HG03045 (cell line): ENCODE results near the gene FKBP2.
A peak's percentile ranks its signal among the peaks of the same experiment; 100 is the strongest.

Source experiments
- ATAC-seq: cut with Tn5 transposase; IDR thresholded peaks from one replicate; pipeline ENCODE4 v1.9.1; 2021; ENCODE audit warnings: mild to moderate bottlenecking, moderate library complexity; ENCODE audit not compliant: unreplicated experiment

FKBP2 gene

DNA sequence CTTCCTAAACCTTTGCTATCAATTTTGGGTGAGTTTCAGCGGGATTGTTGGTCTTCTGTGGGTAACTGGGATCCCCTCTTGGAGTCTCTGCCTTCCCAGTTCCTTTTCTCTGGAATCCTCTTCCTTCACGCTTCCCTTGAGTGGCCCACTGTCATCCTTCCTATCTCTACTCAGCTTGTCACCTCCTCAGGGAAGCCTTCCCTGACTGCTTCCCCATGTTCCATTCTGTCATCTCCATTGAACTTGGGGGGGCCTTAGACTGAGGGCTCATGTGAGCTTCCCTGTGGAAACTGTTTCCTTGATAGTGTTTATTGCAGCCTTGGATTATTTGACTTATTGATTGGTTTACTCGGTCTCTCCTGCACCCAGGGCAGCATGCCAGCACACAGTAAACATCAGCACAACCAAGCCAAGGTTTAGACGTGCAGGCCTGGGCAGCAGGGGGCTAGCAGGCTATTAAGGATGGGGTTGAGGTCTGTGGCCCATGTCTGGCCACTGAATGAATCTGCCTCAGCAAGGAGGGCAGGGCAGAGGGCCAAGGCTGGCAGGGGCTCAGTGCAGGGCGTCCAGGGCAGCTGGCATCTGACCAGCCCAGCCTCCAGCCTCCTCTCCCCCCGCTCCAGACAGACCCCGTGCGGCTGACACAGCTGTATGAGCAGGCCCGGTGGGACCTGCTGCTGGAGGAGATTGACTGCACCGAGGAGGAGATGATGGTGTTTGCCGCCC, 22.1 kb upstream of the FKBP2 start:
- no peak for ATAC-seq

DNA sequence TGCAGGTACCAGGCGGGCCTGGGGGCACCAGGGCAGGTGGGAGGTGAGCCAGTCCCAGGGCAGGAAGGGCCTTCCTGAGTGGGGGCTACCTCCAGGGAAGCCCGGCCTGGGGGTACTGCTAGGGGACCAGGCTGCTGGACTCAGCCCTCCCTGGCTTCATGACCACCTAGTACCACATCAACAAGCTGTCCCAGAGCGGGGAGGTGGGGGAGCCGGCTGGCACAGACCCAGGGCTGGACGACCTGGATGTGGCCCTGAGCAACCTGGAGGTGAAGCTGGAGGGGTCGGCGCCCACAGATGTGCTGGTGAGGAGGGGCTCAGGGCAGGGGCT, 21.6 kb upstream of the FKBP2 start:
- no peak for ATAC-seq

DNA sequence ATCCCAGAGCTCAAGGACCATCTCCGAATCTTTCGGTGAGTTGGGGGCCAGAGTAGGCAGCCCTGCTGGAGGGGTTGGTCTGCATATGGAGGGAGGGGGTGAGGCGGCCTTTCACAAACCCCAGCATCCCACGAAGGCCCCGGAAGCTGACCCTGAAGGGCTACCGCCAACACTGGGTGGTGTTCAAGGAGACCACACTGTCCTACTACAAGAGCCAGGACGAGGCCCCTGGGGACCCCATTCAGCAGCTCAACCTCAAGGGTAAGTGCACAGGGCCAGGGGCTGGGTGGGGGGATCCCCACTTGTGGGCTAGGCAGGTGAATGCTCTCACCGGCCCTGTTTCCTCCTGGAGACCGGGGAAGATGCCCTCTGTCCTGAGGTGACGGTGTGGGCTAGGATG, 21.1 kb upstream of the FKBP2 start:
- no peak for ATAC-seq

DNA sequence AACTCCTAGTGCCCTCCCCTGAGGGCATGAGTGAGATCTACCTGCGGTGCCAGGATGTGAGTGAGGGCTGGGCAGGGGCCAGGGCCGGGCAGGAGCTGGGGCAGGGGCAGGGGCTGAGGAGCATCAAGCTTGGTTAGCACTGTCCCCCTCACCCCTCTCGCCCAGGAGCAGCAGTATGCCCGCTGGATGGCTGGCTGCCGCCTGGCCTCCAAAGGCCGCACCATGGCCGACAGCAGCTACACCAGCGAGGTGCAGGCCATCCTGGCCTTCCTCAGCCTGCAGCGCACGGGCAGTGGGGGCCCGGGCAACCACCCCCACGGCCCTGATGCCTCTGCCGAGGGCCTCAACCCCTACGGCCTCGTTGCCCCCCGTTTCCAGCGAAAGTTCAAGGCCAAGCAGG, 20.6 kb upstream of the FKBP2 start:
- ATAC-seq: no peak

DNA sequence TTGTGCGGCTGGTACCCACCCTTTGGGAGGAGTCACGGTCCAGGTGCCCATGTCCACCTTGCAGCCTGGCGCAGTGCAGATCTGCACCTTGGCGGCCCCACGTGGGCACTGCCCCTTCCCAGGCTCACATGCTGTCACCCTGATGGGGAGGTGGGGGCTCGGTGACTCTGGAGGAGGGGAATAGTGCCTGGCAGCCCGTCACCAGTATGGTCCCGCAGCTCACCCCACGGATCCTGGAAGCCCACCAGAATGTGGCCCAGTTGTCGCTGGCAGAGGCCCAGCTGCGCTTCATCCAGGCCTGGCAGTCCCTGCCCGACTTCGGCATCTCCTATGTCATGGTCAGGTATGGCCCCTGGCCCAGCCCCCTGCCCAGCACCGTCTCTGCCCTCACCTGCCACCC, 20.1 kb upstream of the FKBP2 start:
- ATAC-seq: no peak

DNA sequence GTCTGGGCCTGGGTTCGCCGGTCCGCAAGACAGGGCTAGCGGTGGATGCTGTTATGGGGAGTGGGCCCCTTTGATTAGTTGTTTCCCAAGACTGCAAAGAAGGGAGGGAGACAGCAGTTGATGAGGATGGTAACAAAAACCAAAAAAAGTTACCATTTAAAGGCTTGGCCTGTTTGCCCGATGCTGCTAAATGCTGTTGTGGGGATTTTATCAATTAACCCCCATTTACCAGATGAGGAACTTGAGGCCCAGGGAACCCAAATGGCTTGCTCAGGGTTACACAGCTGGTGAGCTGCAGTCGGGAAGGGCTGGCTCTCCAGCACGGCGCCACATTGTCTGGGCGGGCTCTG, 18.3 kb upstream of the FKBP2 start:
- no peak for ATAC-seq

DNA sequence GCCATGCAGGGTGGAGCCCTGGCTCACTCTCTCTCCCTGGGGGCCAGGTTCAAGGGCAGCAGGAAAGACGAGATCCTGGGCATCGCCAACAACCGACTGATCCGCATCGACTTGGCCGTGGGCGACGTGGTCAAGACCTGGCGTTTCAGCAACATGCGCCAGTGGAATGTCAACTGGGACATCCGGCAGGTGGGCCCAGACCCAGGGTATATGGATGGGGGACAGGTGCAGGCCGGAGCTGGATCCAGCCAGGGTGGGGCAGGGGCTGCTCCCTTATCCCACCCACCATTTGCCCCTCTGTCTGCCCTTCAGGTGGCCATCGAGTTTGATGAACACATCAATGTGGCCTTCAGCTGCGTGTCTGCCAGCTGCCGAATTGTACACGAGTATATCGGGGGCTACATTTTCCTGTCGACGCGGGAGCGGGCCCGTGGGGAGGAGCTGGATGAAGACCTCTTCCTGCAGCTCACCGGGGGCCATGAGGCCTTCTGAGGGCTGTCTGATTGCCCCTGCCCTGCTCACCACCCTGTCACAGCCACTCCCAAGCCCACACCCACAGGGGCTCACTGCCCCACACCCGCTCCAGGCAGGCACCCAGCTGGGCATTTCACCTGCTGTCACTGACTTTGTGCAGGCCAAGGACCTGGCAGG, 17.8 kb upstream of the FKBP2 start:
- ATAC-seq: no peak

DNA sequence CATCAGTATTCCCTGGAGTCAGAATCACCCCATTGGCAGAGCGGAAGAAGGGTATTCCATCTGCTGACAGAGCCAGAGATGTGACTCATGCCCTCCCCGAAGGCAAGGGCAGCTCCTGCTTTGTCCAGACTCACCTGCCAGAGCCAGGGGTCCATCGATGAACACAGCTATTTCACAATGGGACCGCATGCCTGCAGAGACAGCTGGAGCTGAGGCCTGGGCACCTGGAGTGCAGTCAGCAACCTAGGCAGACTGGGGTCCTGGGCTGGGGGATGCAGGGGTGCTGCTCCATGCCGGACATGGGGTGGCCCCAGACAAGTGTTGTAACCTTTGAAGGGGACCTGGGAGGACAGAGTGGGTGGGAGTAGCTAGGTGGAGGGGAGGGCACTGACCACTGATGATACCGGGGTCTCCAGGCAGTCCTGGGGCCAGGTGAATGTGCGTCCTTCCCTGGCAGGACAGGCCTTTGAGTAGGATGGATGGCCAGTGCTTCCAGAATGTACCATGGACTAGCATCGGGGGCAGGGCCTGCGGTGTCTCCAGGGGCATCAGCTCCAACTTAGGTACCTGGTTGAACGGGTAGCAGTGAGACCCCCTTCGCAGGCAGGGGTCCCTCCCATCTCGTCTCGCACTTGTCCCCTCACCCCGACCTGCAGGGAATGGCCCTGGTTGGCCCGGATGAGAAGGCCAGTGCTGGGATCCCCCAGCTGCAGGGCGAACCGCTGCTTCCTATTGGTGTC, 16.6 kb upstream of the FKBP2 start:
- no peak for ATAC-seq

DNA sequence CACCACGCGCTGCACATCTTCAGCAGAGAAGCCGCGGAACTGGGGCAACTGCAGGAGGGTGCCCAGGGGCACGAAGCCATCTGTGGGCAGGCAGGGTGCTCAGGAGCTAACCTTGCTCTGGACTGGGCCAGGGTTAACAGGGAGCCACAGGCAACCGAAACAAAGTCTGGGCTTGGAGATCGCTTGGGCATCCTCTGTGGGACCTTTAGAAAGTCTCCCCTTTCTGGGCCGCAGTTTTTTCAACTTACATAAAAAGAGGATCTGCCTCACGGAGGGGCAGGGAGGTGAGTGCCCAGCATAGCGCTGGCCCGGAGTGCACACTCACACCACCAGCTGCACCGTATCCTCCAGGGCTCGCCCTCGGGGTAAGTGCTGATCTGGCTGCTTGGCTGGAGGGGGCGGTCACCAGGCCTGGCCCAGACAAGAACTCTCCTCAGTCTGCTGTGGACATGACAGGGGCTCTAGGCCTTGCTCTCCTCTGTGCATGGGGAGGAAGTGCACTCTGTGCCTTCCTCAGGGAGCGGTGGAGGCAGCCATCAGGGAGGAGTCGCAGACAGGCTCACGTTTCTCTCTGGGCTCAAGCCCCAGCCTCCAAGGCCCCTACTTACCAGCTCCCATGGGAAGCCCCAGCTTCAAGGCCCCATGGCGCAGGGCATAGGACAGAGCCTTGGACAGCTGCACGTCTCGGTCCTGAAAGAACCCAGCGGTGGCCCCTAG, 15.8 kb upstream of the FKBP2 start:
- ATAC-seq: no peak

DNA sequence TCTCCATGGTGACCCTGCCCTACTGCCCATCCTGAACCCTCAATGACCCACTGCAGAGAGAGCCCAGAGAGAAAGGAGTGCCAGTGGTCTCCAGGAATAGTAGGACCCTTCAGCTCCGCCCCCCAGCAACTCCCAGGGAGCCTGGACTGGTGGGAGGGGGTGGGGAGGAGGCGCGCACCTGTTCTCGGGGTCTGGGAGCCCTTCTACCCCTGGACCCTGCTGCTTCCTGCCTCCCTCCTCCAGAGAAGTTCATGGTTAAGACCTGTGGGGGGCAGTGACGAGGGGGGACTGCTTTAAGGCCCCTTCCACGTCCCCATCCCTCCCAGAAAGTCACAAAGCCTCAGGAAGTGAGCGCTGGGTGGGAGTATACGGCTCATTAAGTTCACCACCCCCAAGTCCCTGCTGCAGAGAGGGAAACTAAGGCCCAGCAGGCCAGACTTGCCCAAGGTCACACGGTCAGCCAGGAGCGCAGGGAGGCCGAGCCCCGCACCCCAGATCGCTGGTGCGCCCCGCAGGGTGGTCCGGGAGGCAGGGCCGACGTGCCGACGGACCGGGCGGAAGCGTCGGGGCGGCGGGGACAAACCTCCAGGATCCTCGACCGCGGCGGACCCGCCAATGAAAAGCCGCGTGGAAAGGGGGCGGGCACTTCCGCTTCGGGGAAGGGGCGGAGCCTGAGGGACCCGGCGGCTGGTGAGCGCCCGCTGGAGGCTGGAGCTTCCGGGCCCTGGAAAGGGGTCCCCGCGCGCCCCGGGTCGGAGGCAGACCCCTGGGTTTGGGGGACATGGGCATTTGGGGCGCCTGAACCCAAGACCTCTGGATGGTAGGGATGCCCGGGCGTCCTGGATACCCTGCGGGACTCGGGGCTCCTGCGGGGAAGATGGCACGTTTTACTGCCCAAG, 15.0 kb upstream of the FKBP2 start, which contains the start of the genes NUDT22 and TRPT1:
TSS of gene NUDT22 (plus strand) at position 667 of the 899 bp plus-strand sequence. CDS start 379 bp downstream, outside the sequence.
TSS of gene TRPT1 (minus strand) at position 579 of the 899 bp plus-strand sequence. CDS start at position 253, 326 bp downstream.
- peak; percentile 41 for ATAC-seq

DNA sequence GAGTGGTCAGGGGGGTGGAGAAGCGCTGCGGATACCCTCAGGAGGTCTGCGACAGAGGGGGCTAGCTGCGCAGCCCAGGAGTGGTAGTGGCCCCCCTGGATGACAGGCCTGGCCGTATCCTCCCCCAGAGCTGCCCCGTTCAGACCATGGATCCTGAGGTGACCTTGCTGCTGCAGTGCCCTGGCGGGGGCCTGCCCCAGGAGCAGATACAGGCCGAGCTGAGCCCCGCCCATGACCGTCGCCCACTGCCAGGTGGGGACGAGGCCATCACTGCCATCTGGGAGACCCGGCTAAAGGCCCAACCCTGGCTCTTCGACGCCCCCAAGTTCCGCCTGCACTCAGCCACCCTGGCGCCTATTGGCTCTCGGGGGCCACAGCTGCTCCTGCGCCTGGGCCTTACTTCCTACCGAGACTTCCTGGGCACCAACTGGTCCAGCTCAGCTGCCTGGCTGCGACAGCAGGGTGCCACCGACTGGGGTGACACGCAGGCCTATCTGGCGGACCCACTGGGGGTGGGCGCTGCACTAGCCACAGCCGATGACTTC, 14.3 kb upstream of the FKBP2 start:
- peak; percentile 27 for ATAC-seq

DNA sequence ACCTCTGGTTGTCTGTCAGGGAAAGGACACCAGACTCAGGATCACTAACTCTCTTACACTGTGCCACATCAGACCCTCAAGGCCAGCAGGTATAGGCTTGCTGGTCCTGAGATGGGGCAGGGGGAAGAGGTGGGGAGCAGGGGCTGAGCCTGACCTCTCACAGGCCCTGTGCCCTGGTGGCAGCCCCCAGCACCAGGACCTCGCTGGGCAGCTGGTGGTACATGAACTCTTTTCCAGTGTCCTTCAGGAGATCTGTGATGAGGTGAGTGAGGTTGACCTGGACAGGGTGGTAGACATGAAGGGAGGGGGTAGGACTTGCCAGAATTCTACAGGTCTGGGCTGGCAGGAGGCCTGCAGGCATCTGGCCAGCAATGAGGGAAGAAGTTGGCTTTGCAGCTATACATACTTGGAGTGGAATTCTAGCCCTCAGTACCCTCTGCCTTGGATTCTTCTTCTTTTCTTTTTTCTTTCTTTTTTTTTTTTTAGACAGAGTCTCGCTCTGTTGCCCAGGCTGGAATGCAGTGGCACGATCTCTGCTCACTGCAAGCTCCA, 13.4 kb upstream of the FKBP2 start:
- no peak for ATAC-seq

DNA sequence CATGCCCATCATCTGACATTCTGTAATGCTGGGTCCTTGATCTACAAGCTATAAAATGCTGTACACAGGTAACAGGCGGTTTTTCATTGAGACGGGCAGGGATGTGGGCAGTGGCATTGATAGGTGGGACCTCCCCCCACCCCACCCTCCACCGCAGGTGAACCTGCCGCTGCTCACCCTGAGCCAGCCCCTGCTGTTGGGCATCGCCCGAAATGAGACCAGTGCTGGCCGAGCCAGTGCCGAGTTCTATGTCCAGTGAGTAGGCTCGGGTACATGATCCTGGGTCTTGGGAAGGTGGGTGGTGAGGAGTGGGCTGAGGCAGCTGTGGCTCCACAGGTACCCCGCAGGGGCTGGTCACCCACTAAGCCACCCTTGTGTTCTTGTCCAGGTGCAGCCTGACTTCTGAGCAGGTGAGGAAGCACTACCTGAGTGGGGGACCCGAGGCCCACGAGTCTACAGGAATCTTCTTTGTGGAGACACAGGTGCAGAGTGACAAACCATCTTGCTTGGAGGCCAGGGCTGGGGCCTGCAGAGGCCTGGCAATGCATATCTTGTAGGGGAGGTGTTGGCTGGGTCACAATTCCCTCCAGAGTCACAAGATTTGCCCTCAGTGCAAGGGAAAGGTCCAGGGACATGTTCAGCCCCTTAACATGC, 11.7 kb upstream of the FKBP2 start:
- ATAC-seq: no peak

DNA sequence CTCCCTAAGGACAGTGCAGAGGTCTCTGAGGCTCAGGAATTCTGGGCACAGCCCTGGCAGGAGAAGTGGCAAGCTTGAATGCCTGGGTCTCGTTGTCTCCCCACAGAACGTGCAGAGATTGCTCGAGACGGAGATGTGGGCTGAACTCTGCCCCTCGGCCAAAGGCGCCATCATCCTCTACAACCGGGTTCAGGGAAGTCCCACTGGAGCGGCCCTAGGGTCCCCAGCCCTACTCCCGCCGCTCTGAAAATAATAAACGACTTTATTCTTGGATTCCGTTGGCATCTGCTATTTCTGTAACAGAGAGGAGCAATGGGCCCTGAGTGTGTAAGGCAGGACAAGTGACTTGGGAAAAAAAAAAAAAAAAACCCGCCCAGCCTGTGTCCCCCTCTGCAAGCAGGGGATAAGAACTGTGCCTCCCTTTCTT, 11.1 kb upstream of the FKBP2 start:
- no peak for ATAC-seq

DNA sequence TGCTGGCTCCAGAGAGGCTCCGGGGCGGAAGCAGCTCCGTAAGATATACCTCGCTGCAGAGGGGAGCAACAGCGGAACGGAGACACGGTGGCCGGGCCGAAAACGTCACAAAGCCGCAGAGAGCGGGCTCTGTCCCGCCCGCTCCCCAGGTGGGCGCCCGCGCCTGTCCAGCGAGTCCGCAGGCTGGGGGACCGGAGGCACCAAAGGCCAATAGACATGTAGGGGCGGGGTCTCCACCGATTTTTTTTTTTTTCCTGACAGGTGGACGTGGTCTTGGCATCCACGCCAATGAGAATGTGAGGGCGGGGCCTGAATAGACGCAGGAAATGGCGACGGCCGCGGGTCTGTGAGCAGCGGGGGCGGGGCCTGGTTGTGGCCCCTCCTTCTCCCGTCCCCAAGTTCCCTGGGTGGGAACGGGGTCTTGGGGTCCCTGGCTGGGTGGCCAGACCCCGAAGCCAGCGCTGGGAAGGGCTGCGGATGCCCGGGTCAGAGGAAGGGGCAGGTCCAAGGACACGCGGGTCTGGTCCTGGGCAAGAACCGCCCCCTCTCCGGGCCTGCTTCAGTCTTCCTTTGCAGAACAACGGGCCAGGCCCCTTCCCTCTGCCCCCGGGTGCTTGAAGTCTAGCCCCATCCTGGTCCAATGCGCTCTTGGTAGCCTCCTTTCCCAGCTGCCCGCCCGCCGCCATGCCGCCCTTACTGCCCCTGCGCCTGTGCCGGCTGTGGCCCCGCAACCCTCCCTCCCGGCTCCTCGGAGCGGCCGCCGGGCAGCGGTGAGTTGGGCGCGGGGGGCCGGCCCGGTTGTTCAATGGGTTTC, 10.5 kb upstream of the FKBP2 start, which contains the start of gene DNAJC4:
TSS of gene DNAJC4 (plus strand) at position 378 of the 814 bp plus-strand sequence. CDS start at position 685, 307 bp downstream.
- ATAC-seq: peak; percentile 39

DNA sequence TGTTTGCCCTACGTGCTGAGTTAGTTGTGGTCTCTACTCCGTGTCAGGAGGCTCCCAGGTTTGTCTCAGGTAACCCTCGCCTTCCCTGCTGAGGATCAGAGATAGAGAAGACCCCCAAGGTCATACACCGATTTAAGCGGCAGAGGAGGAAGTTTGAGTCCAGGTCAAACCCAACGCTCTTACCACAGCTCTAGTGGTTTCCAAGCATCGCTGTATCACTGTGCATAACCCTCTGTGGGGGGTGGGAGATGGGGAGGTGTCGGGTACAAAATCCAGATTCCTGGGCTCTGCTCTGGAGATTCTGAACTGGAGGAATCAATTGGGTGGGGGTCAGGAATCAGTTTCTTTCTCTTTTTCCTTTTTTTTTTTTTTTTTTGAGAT, 9.9 kb upstream of the FKBP2 start:
- no peak for ATAC-seq

DNA sequence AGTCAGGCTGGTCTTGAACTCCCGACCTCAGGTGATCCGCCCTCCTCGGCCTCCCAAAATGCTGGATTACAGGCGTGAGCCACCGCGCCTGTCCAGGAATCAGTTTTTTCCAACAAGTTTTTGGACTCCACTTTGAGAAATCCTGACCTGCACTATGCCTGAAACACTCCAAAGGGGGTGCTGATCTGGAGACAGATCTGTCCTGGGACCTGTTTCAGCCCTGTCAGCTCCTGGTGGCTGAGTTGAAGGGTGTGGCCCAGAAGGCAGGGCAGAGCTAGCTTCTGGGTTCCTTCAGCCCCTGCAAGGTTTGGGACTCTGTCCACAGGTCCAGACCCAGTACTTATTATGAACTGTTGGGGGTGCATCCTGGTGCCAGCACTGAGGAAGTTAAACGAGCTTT, 9.3 kb upstream of the FKBP2 start:
- ATAC-seq: no peak
